A172 (cell line): ENCODE measurements around the gene TAOK3. TPM values are rescaled to one million over a fixed set of nuclear protein-coding genes. Genes with fewer than 3 reads are reported as not detected.

Source experiments
- total RNA-seq: library from RNA; depleted of rRNA; stranded (reverse); fragments of >200 nt; shearing (Covaris generic); gene quantifications from 2 replicates; pipeline ENCODE4 v1.2.3, GENCODE V29; 2014; rRNA removed

The TAOK3 gene
- total RNA-seq, 1 experiment from 2014 or later: 24.1 TPM

Other genes with a start within 250 kb of the TAOK3 start
- gene PEBP1, start 236.8 kb downstream of the TAOK3 start, total RNA-seq: 325 and 341 TPM in 2 replicates
- 26.5 and 56.3 TPM in 2 replicates for gene SUDS3, start 3.6 kb upstream of the TAOK3 start, total RNA-seq